ENCODE results near the gene RPS29.

Gene RPS29

DNA sequence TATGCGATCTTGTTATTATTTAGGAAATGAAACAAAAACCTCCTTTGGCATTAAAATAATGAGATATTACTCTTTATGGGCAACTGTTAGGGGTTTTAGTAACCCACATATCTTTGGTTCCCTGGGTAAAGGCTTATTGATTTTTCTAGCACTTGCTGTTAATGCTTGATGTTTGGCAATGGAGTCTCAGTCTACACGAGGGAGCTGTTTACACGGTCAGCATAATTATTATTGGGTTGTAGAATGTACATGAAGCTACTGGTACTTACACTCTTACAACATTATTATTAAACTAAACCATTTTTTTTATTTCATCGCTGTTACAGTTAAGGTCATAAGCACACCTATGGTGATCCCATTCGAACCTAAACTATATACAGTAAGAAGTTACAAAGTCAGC, 12.1 kb downstream of the RPS29 start:
- TF ChIP-seq, protein P1, sequence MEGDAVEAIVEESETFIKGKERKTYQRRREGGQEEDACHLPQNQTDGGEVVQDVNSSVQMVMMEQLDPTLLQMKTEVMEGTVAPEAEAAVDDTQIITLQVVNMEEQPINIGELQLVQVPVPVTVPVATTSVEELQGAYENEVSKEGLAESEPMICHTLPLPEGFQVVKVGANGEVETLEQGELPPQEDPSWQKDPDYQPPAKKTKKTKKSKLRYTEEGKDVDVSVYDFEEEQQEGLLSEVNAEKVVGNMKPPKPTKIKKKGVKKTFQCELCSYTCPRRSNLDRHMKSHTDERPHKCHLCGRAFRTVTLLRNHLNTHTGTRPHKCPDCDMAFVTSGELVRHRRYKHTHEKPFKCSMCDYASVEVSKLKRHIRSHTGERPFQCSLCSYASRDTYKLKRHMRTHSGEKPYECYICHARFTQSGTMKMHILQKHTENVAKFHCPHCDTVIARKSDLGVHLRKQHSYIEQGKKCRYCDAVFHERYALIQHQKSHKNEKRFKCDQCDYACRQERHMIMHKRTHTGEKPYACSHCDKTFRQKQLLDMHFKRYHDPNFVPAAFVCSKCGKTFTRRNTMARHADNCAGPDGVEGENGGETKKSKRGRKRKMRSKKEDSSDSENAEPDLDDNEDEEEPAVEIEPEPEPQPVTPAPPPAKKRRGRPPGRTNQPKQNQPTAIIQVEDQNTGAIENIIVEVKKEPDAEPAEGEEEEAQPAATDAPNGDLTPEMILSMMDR (IDR thresholded peaks at IDR 0.05; ENCODE audit: control extremely low read depth, extremely low read depth, low read depth, missing control alignments), result no peak
- DNase-seq (ENCODE audit: extremely low spot score), result no peak
- POLR2A ChIA-PET, result no interaction called here
- CTCF ChIA-PET, result no interaction called here

DNA sequence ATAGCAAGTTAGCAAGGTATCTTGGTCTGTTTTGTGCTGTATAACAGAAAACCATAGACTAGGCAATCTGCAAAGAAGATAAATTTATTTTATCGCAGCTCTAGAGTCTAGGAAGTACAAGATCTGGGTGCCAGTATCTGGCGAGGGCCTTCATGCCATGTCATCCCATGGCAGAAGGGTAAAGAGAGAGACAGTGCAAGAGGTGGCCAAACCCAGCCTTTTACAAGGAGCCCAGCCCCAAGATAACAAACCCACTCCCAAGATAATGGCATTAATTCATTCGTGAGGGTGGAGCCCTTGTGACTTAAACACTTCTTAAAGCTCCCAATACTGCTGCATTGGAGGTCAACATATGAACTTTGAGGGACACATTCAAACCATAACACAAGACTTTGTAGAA, 16.9 kb downstream of the RPS29 start:
- POLR2A ChIA-PET, result interaction anchor here (0.6 kb wide), 1 partner anchor 8 kb away, joined by 9 read pairs; no protein-coding TSS in a partner anchor
- TF ChIP-seq, protein P1 (IDR thresholded peaks at IDR 0.05; ENCODE audit: control extremely low read depth, extremely low read depth, low read depth, missing control alignments), result no peak
- no peak for DNase-seq (ENCODE audit: extremely low spot score)
- CTCF ChIA-PET, result no interaction called here

DNA sequence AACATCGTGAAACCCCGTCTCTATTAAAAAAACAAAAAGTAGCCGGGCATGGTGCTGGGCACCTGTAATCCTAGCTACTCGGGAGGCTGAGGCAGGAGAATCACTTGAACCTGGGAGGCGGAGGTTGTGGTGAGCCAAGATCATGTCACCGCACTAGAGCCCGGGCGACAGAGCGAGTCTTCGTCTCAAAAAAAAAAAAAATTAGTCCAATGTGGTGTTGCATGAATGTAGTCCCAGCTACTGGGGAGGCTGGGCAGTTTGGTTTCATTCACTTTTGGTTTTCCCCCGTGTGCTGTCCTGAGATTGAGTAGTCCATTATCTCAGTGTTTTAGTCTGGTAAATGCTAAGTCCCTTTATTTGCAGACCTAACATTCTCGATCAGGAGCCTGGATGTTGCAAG, 19.5 kb downstream of the RPS29 start:
- ChIA-PET POLR2A (no interaction called here), CTCF (no interaction called here)
- TF ChIP-seq, protein P1 (IDR thresholded peaks at IDR 0.05; ENCODE audit: control extremely low read depth, extremely low read depth, low read depth, missing control alignments), result no peak
- no peak for DNase-seq (ENCODE audit: extremely low spot score)

DNA sequence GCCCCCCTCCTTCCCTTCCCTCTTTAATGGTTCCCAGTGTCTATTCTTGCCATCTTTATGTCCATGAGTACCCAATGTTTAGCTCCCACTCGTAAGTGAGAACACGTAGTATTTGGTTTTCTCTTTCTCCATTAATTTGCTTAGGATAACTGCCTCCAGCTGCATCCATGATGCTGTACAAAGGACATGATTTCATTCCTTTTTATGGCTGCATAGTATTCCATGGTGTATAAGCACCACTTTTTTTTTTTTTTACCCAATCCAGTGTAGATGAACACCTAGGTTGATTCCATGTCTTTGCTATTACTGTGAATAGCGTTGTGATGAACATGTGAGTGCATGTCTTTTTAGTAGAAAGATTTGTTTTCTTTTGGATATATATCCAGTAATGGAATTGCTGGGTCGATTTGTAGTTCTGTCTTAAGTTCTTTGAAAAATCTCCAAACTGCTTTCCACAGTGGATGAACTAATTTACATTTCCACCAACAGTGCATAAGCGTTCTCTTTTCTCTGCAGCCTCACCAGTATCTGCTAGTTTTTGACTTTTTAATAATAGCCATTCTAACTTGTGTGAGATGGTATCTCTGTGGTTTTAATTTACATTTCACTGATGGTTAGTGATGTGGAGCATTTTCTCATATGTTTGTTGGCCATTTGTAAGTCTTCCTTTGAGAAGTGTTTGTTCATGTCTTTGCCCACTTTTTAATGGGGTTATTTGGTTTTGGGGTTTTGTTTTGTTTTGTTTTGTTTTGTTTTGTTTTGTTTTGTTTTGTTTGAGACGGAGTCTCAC, 26.0 kb downstream of the RPS29 start:
- POLR2A ChIA-PET, result no interaction called here
- CTCF ChIA-PET, result no interaction called here
- no peak for DNase-seq (ENCODE audit: extremely low spot score)

DNA sequence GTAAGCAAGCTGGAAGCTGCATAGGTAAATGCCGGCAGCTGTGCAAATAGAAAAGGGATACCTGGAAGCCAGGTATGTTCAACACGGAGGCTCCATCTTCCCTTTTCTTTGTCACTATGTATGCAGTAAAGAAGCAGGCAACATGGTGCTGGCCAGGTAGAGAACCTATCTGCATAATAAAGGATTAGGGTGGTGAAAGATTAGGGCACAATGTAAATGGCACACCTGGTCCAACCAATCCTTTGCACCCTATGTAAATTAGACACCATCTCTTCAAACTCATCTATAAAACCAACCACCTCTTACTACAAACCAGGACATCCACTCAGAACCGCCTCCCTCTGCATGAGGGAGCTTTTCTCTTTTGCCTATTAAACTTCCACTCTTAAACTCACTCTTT, 32.3 kb downstream of the RPS29 start:
- no peak for DNase-seq (ENCODE audit: extremely low spot score)
- CTCF ChIA-PET, result interaction anchor here (1.0 to 1.4 kb wide), 2 partner anchors 16 to 25 kb away, joined by 3 read pairs; no protein-coding TSS in a partner anchor
- POLR2A ChIA-PET, result no interaction called here
- TF ChIP-seq, protein P1 (IDR thresholded peaks at IDR 0.05; ENCODE audit: control extremely low read depth, extremely low read depth, low read depth, missing control alignments), result no peak

More for the DNA sequence above, 26.0 kb downstream of the RPS29 start:
- TF ChIP-seq, protein P1 (IDR thresholded peaks at IDR 0.05; ENCODE audit: control extremely low read depth, extremely low read depth, low read depth, missing control alignments), result no peak

DNA sequence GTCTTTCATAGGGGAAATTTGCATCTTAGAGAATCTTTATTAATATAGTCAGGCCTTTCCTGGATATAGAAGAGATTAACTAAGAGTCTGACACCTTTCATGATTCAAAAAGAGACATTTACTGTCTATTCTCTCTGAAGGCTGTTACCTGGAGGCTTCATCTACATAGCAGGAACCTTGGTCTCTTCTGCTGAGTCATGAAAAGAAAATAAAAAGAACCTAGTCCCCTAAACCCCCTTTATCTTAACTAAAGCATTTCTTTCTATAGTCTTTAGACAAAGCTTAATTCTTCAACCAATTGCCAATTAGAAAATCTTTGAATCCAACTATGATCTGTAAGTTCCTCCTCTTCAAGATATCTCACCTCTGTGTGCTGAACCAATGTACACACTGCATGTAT, 33.1 kb downstream of the RPS29 start:
- CTCF ChIA-PET, result interaction anchor here (1.0 kb wide), 1 partner anchor 26 kb away, joined by 3 read pairs; no protein-coding TSS in a partner anchor
- TF ChIP-seq, protein P1 (IDR thresholded peaks at IDR 0.05; ENCODE audit: control extremely low read depth, extremely low read depth, low read depth, missing control alignments), result no peak
- POLR2A ChIA-PET, result no interaction called here
- DNase-seq (ENCODE audit: extremely low spot score), result no peak
